Neural progenitor cell (in vitro differentiated cells): ENCODE results near the gene GDPD3. TPM values are rescaled to one million over a fixed set of nuclear protein-coding genes. Genes with fewer than 3 reads are reported as not detected.

Source experiments
- DNase-seq: peaks from one replicate; pipeline ENCODE4 v3.0.0-alpha.2; 2016; ENCODE audit warnings: low spot score
- H2AFZ ChIP-seq: fragments of 200-600 bp; sonication (generic); replicated peaks from 2 replicates; pipeline ENCODE4 v1.6.1; 2016; ENCODE audit warnings: antibody characterized with exemption
- H3F3A ChIP-seq: fragments of 200-600 bp; sonication (generic); 2 replicates; pipeline ENCODE4 v1.6.1; 2016; ENCODE audit warnings: antibody characterized with exemption, low read depth
- H3K27ac ChIP-seq: fragments of 200-600 bp; sonication (generic); 2 replicates; pipeline ENCODE4 v1.5.1; 2016; ENCODE audit warnings: mild to moderate bottlenecking
- H3K27me3 ChIP-seq: fragments of 200-600 bp; sonication (generic); 2 replicates; pipeline ENCODE4 v1.6.1; 2016; ENCODE audit warnings: mild to moderate bottlenecking, moderate library complexity
- H3K36me3 ChIP-seq: fragments of 200-600 bp; sonication (generic); 2 replicates; pipeline ENCODE4 v1.5.1; 2016
- H3K4me1 ChIP-seq: fragments of 200-600 bp; sonication (generic); 2 replicates; pipeline ENCODE4 v1.6.1; 2016; ENCODE audit warnings: mixed run types
- H3K4me2 ChIP-seq: fragments of 200-600 bp; sonication (generic); 2 replicates; pipeline ENCODE4 v1.6.1; 2016
- H3K4me3 ChIP-seq: fragments of 200-600 bp; sonication (generic); 2 replicates; pipeline ENCODE4 v1.5.1; 2016
- H3K79me2 ChIP-seq: fragments of 200-600 bp; sonication (generic); 2 replicates; pipeline ENCODE4 v1.6.1; 2016; ENCODE audit warnings: low read depth
- H3K9ac ChIP-seq: fragments of 200-600 bp; sonication (generic); 2 replicates; pipeline ENCODE4 v1.6.1; 2016
- H3K9me3 ChIP-seq: fragments of 200-600 bp; sonication (generic); 2 replicates; pipeline ENCODE4 v1.5.1; 2016; ENCODE audit warnings: low read depth
- H4K20me1 ChIP-seq: fragments of 200-600 bp; sonication (generic); 2 replicates; pipeline ENCODE4 v1.6.1; 2016; ENCODE audit warnings: low read depth
- H3K27ac Mint-ChIP-seq: 3 replicates; pipeline ENCODE4 v1.8.0; 2021; ENCODE audit warnings: mixed read lengths
- H3K27me3 Mint-ChIP-seq: 2 replicates; pipeline ENCODE4 v1.8.0; 2022; ENCODE audit warnings: low read depth, mild to moderate bottlenecking, inconsistent platforms, moderate library complexity, mixed read lengths; ENCODE audit not compliant: insufficient read depth
- H3K36me3 Mint-ChIP-seq: 3 replicates; pipeline ENCODE4 v1.8.0; 2021; ENCODE audit warnings: mixed read lengths
- H3K4me1 Mint-ChIP-seq: 3 replicates; pipeline ENCODE4 v1.8.0; 2021; ENCODE audit warnings: mixed read lengths
- H3K4me3 Mint-ChIP-seq: 3 replicates; pipeline ENCODE4 v1.8.0; 2021; ENCODE audit warnings: mild to moderate bottlenecking, moderate library complexity, mixed read lengths
- H3K9me3 Mint-ChIP-seq: 3 replicates; pipeline ENCODE4 v1.8.0; 2020; ENCODE audit warnings: mixed read lengths
- CTCF ChIP-seq: fragments of 200-600 bp; sonication (generic); IDR thresholded peaks from 2 replicates; pipeline ENCODE4 v1.5.1; 2017; ENCODE audit warnings: antibody characterized with exemption, mild to moderate bottlenecking
- EZH2 ChIP-seq: fragments of 200-600 bp; sonication (generic); IDR thresholded peaks from 2 replicates; pipeline ENCODE4 v1.6.1; 2017; ENCODE audit warnings: antibody characterized with exemption, mild to moderate bottlenecking, moderate library complexity
- EZH2phosphoT487 ChIP-seq: fragments of 200-600 bp; sonication (generic); IDR thresholded peaks from 2 replicates; pipeline ENCODE4 v1.6.1; 2017; ENCODE audit warnings: antibody characterized with exemption
- total RNA-seq: library from RNA; depleted of rRNA; stranded (reverse); fragments of >200 nt; gene quantifications from 2 replicates; pipeline ENCODE4 v1.2.3, GENCODE V29; 2015; ENCODE audit warnings: low replicate concordance

GDPD3 gene
- total RNA-seq, 1 donor from 2014 or later, result 0.13 TPM

GRCh38 chr16:30147843-30148510 is 34.6 kb upstream of the GDPD3 start:
- TF ChIP-seq EZH2phosphoT487, result no peak
- Mint-ChIP-seq H3K27me3 (peaks cover 7% of the 10 kb centered on the region), H3K9me3 (peaks cover 13% of the 10 kb centered on the region), H3K27ac (no peak overlapping the region), H3K36me3 (peaks cover 2% of the 10 kb centered on the region), H3K4me1 (no peaks in the 10 kb centered on the region), H3K4me3 (no peak overlapping the region)
- Histone ChIP-seq H3K4me1 (no peaks in the 10 kb centered on the region), H2AFZ (no peak overlapping the region), H3F3A (no peaks in the 10 kb centered on the region), H3K27ac (no peak overlapping the region), H3K79me2 (no peaks in the 10 kb centered on the region), H3K4me2 (no peak overlapping the region), H3K36me3 (no peaks in the 10 kb centered on the region), H4K20me1 (no peaks in the 10 kb centered on the region), H3K4me3 (no peak overlapping the region), H3K9ac (no peak overlapping the region), H3K9me3 (peaks cover 7% of the 10 kb centered on the region), H3K27me3 (no peaks in the 10 kb centered on the region)
- DNase-seq, result no peak

GRCh38 chr16:30145657-30146056 is 32.3 kb upstream of the GDPD3 start:
- Histone ChIP-seq H3K9me3 (peaks cover 7% of the 10 kb centered on the region), H3K4me3 (no peak overlapping the region), H3F3A (no peaks in the 10 kb centered on the region), H3K4me1 (no peaks in the 10 kb centered on the region), H3K4me2 (no peak overlapping the region), H2AFZ (no peak overlapping the region), H3K9ac (no peak overlapping the region), H3K27me3 (no peaks in the 10 kb centered on the region), H3K79me2 (no peaks in the 10 kb centered on the region), H3K36me3 (no peaks in the 10 kb centered on the region), H4K20me1 (no peaks in the 10 kb centered on the region), H3K27ac (no peak overlapping the region)
- Mint-ChIP-seq H3K27ac (no peak overlapping the region), H3K4me3 (no peak overlapping the region), H3K4me1 (no peaks in the 10 kb centered on the region), H3K36me3 (peaks cover 2% of the 10 kb centered on the region), H3K9me3 (peaks cover 9% of the 10 kb centered on the region), H3K27me3 (peaks cover 4% of the 10 kb centered on the region)
- no peak for TF ChIP-seq EZH2
- TF ChIP-seq EZH2phosphoT487, result no peak
- TF ChIP-seq CTCF, result no peak
- DNase-seq, result no peak

GRCh38 chr16:30144917-30145316 is 31.6 kb upstream of the GDPD3 start:
- Histone ChIP-seq H3K79me2 (no peaks in the 10 kb centered on the region), H3K27ac (no peak overlapping the region), H4K20me1 (no peaks in the 10 kb centered on the region), H2AFZ (no peak overlapping the region), H3K36me3 (no peaks in the 10 kb centered on the region), H3K9ac (no peak overlapping the region), H3K9me3 (peaks cover 7% of the 10 kb centered on the region), H3F3A (no peaks in the 10 kb centered on the region), H3K4me1 (no peaks in the 10 kb centered on the region), H3K4me3 (no peak overlapping the region), H3K4me2 (no peak overlapping the region), H3K27me3 (no peaks in the 10 kb centered on the region)
- peaks cover 4% of the 10 kb centered on the region for H3K27me3 Mint-ChIP-seq
- peaks cover 9% of the 10 kb centered on the region for H3K9me3 Mint-ChIP-seq
- DNase-seq, result no peak
- no peak overlapping the region for H3K4me3 Mint-ChIP-seq
- H3K36me3 Mint-ChIP-seq, result peaks cover 2% of the 10 kb centered on the region
- H3K4me1 Mint-ChIP-seq, result no peaks in the 10 kb centered on the region
- no peak overlapping the region for H3K27ac Mint-ChIP-seq
- TF ChIP-seq EZH2phosphoT487, result no peak
- TF ChIP-seq EZH2, result no peak
- no peak for TF ChIP-seq CTCF

GRCh38 chr16:30144017-30144416 is 30.7 kb upstream of the GDPD3 start:
- Mint-ChIP-seq H3K27ac (no peak overlapping the region), H3K27me3 (peaks cover 7% of the 10 kb centered on the region), H3K36me3 (no peaks in the 10 kb centered on the region), H3K9me3 (peaks cover 5% of the 10 kb centered on the region), H3K4me1 (no peaks in the 10 kb centered on the region), H3K4me3 (no peak overlapping the region)
- H3F3A ChIP-seq, result no peaks in the 10 kb centered on the region
- no peaks in the 10 kb centered on the region for H4K20me1 ChIP-seq
- TF ChIP-seq EZH2phosphoT487 (no peak), EZH2 (no peak), CTCF (no peak)
- no peaks in the 10 kb centered on the region for H3K36me3 ChIP-seq
- H3K9ac ChIP-seq, result no peak overlapping the region
- no peak overlapping the region for H3K4me3 ChIP-seq
- H3K79me2 ChIP-seq, result no peaks in the 10 kb centered on the region
- peaks cover under 1% of the 10 kb centered on the region for H3K9me3 ChIP-seq
- no peaks in the 10 kb centered on the region for H3K4me1 ChIP-seq
- no peak overlapping the region for H2AFZ ChIP-seq
- H3K27ac ChIP-seq, result no peak overlapping the region
- no peak for DNase-seq
- H3K27me3 ChIP-seq, result no peaks in the 10 kb centered on the region
- no peak overlapping the region for H3K4me2 ChIP-seq
